ENCODE data around the gene KCNN1.

GRCh38 chr19:17922138-17922537 lies 44.8 kb upstream of the KCNN1 start:
- no peak for TF ChIP-seq TARDBP (IDR thresholded peaks at IDR 0.05)
- TF ChIP-seq BHLHE40 (IDR thresholded peaks at IDR 0.05; ENCODE audit: borderline replicate concordance), result no peak
- TF ChIP-seq SP1 (IDR thresholded peaks at IDR 0.05), result no peak
- no peak for TF ChIP-seq SUZ12 (IDR thresholded peaks at IDR 0.05)
- TF ChIP-seq, protein P1, sequence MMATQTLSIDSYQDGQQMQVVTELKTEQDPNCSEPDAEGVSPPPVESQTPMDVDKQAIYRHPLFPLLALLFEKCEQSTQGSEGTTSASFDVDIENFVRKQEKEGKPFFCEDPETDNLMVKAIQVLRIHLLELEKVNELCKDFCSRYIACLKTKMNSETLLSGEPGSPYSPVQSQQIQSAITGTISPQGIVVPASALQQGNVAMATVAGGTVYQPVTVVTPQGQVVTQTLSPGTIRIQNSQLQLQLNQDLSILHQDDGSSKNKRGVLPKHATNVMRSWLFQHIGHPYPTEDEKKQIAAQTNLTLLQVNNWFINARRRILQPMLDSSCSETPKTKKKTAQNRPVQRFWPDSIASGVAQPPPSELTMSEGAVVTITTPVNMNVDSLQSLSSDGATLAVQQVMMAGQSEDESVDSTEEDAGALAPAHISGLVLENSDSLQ (IDR thresholded peaks at IDR 0.05), result no peak
